SU-DHL-6 (cell line): ENCODE data around the gene SYF2.

Experiments
- CTCF ChIP-seq: fragments of 200-600 bp; sonication (generic); IDR thresholded peaks from one replicate; pipeline ENCODE4 v1.5.1; 2017; ENCODE audit warnings: antibody characterized with exemption, mild to moderate bottlenecking, low read length, moderate library complexity; ENCODE audit not compliant: insufficient read depth, poor library complexity, severe bottlenecking
- EZH2phosphoT487 ChIP-seq: fragments of 200-600 bp; sonication (generic), shearing (Covaris generic); conservative IDR thresholded peaks from 2 replicates; pipeline ENCODE4 v1.6.1; 2018; ENCODE audit warnings: mild to moderate bottlenecking, antibody characterized with exemption, low read length, moderate library complexity, mixed read lengths

GRCh38 chr1:25174363-25174729 is 58.0 kb downstream of the SYF2 start:
- no peak for TF ChIP-seq CTCF
- TF ChIP-seq EZH2phosphoT487: no peak
